Natural killer cell treated with Interleukin-12 subunit alpha and Interleukin-12 subunit beta and Interleukin-15 and Interleukin-18, amount 100 ng/mL, for 72 hours (primary cell): ENCODE measurements around the gene XRCC4. TPM values are rescaled to one million over a fixed set of nuclear protein-coding genes. Genes with fewer than 3 reads are reported as not detected.

Source experiments
- ATAC-seq, 2 donors: fragments of 150-1000 bp; cut with Tn5 transposase in 1 of 2; sonication (Bioruptor Pico), chemical (Tn5 transposase) in 1 of 2; 2 replicates each; pipeline ENCODE4 v1.10.0; 2021
- DNase-seq: peaks from one replicate; pipeline ENCODE4 v3.0.0; 2022; ENCODE audit warnings: low spot score
- H3K27ac Mint-ChIP-seq, 2 donors: 1 replicate in 1 of 2; 2 replicates in 1 of 2; pipeline ENCODE4 v1.8.0; 2022; ENCODE audit warnings: mixed read lengths in 2 of 2, mild to moderate bottlenecking in 1 of 2, moderate library complexity in 1 of 2
- H3K27me3 Mint-ChIP-seq, 2 donors: 1 replicate in 1 of 2; 2 replicates in 1 of 2; pipeline ENCODE4 v1.8.0; 2022; ENCODE audit warnings: mixed read lengths in 2 of 2
- H3K36me3 Mint-ChIP-seq: one replicate; pipeline ENCODE4 v1.8.0; 2022; ENCODE audit warnings: mixed read lengths
- H3K4me1 Mint-ChIP-seq, 2 donors: 1 replicate in 1 of 2; 2 replicates in 1 of 2; pipeline ENCODE4 v1.8.0; 2022; ENCODE audit warnings: low read depth in 2 of 2, mixed read lengths in 2 of 2, mild to moderate bottlenecking in 1 of 2
- H3K4me3 Mint-ChIP-seq: one replicate; pipeline ENCODE4 v1.8.0; 2022; ENCODE audit warnings: mixed read lengths
- H3K9me3 Mint-ChIP-seq: 2 replicates; pipeline ENCODE4 v1.8.0; 2022; ENCODE audit warnings: mixed read lengths
- total RNA-seq, 2 donors: library from RNA; stranded (reverse); gene quantifications; one replicate each; pipeline ENCODE4 v1.2.3, GENCODE V29; 2022

XRCC4 gene
- total RNA-seq, 2 donors from 2014 or later = 10.2 to 13.9 TPM

DNA sequence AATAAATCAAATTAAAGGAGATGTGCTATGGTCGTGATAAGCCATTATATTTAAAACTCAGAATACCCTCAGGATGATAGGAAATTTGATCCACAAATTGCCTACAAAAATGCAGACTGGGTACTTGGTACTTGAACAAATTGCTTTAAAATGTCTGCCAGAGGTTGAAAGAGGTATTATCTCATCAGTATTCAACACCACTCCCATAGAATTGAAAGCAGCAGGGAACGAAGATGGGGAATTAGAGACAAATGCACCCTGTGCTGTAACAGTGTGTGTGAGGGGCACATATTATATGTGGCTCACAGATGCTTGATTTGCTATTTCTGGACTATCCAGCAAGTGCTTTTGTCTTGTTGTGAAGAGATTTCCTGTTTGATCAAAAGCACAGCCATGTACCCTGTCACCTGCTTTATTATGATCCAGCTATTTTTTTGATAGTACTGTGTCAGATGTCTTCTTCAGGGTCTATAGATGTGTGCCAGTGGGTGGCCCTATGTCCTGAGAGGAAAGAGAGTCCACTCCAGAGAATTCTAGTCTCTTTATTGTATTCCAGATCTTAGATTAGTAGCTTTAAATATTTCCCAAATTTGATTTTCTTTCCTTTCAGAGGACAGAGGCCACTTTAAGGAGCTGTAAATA is 120.1 kb downstream of the XRCC4 start:
- no peaks in the 10 kb centered on the region for H3K4me1 Mint-ChIP-seq
- H3K36me3 Mint-ChIP-seq = no peaks in the 10 kb centered on the region
- DNase-seq (no peak), ATAC-seq (no peak)
- H3K4me3 Mint-ChIP-seq = no peak overlapping the region
- H3K27ac Mint-ChIP-seq = no peak overlapping the region
- H3K9me3 Mint-ChIP-seq = no peaks in the 10 kb centered on the region
- H3K27me3 Mint-ChIP-seq = no peaks in the 10 kb centered on the region

DNA sequence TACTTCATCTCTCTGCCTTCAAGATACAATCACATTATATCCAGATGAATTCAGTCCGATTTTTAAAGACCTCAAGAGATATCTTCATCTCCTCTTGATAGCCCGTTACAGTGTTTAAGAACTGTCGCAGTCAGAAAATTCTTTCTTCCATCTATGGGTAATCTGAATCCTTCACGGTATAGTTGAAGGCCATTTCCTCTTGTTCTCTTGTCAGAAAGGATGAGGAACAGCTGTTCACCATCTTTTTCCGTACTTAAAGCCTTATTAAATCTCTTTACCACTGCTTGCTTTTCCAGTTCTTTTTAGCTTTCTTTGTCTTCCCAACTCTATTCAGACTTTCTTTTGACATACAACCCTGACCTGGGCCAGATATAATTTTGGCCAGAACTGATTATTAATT is 121.8 kb downstream of the XRCC4 start:
- no peaks in the 10 kb centered on the region for H3K36me3 Mint-ChIP-seq
- H3K27me3 Mint-ChIP-seq = no peaks in the 10 kb centered on the region
- no peak overlapping the region for H3K27ac Mint-ChIP-seq
- no peak for ATAC-seq
- H3K4me3 Mint-ChIP-seq = no peak overlapping the region
- no peaks in the 10 kb centered on the region for H3K4me1 Mint-ChIP-seq
- no peaks in the 10 kb centered on the region for H3K9me3 Mint-ChIP-seq
- DNase-seq = no peak

DNA sequence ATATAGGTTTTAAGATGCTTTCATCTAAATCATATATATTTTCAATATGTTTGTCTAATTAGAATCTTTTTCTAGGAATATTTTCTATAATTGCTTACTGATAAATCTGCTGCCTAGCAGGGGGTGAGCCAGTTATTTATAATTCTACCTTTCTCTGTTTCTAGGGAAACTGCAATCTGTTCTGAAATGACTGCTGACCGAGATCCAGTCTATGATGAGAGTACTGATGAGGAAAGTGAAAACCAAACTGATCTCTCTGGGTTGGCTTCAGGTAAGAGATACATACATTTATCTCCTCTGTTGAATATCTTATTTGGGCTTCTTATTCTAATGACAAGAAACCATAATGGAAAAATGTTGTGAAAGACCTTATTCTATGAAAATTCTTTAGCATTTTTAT is 127.3 kb downstream of the XRCC4 start:
- Mint-ChIP-seq H3K4me1 (no peaks in the 10 kb centered on the region), H3K9me3 (no peaks in the 10 kb centered on the region), H3K36me3 (peaks cover 7% of the 10 kb centered on the region), H3K4me3 (no peak overlapping the region), H3K27ac (no peak overlapping the region), H3K27me3 (no peaks in the 10 kb centered on the region)
- no peak for ATAC-seq
- no peak for DNase-seq

DNA sequence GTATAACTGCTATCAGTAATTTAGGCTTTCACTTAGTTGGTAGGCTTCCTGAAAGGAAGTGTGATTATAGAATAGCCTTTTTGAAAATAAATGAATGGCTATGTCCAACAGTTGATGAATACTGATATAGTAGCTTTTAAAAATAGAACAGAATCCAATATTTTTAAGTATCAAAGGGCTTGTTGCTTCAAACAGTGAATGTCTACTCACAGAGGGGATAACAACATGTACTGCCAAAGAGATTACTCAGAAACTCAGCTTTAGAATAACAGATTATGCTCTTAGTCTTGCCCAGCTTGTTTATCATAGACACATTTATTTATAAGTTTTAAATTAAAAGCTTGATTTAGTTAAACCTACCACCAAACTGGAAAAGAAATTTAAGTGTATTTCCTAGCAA is 132.6 kb downstream of the XRCC4 start:
- Mint-ChIP-seq H3K36me3 (peaks cover 12% of the 10 kb centered on the region), H3K4me1 (no peaks in the 10 kb centered on the region), H3K9me3 (no peaks in the 10 kb centered on the region), H3K27me3 (no peaks in the 10 kb centered on the region), H3K27ac (no peak overlapping the region), H3K4me3 (no peak overlapping the region)
- ATAC-seq (no peak), DNase-seq (no peak)

DNA sequence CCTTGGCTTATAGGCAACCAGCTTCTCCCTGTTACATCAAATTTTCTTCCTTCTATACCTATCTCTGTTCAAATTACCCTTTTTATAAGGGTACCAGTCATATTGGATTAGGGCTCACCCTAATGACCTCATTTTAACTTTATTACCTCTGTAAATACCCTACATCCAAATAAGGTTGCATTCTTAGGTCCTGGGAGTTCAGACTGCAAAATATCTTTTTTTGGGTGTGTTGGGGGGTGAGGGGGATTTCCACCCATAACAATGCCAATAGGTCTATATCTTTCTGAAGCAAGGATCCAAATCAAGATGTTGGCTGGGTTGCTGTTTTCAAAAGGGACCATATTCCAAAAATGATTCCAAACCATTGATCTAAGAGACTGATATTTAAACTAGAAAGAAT is 141.7 kb downstream of the XRCC4 start:
- no peaks in the 10 kb centered on the region for H3K4me1 Mint-ChIP-seq
- H3K4me3 Mint-ChIP-seq = no peak overlapping the region
- H3K36me3 Mint-ChIP-seq = no peaks in the 10 kb centered on the region
- no peaks in the 10 kb centered on the region for H3K27me3 Mint-ChIP-seq
- no peak for DNase-seq
- no peak overlapping the region for H3K27ac Mint-ChIP-seq
- no peak for ATAC-seq
- H3K9me3 Mint-ChIP-seq = no peaks in the 10 kb centered on the region

DNA sequence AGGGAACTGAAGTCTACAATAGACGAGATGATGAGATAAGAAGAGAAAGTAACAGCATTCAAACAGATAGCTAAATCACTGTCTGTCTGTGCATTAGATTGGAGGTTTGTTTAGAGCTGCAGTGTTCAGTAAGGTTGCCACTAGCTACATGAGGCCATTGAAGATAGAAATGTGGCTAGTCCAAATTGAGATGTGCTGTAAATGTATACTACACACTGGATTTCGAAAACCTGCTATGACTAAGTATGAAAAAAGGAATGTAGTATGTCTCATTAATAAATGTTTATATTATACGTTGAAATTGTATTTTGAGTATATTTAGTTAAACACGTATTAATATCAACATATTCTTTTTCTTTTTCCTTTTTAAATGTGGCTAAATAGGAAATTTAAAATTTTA is 142.1 kb downstream of the XRCC4 start:
- H3K27ac Mint-ChIP-seq = no peak overlapping the region
- H3K27me3 Mint-ChIP-seq = no peaks in the 10 kb centered on the region
- no peaks in the 10 kb centered on the region for H3K36me3 Mint-ChIP-seq
- no peak for DNase-seq
- no peaks in the 10 kb centered on the region for H3K4me1 Mint-ChIP-seq
- H3K4me3 Mint-ChIP-seq = no peak overlapping the region
- no peaks in the 10 kb centered on the region for H3K9me3 Mint-ChIP-seq
- no peak for ATAC-seq

DNA sequence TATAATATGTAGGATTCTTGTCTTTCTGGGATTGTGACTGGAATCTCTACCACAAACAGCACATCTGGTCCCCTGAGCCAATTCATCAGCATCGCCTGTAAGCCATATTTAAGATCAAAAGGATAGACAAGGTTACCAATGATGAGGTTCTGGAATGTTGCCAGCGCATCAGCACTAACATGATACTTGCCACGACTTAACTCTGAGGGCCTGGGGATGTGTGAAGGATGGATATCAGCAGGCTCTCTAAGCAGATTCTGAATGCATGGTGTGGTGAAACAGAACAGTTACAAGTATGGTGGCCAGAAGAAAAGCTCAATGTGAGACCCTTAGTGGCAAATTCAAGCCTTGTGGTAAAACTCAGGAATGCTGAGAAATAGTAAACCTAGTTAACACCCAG is 143.0 kb downstream of the XRCC4 start:
- no peak overlapping the region for H3K4me3 Mint-ChIP-seq
- no peaks in the 10 kb centered on the region for H3K9me3 Mint-ChIP-seq
- no peaks in the 10 kb centered on the region for H3K27me3 Mint-ChIP-seq
- H3K4me1 Mint-ChIP-seq = no peaks in the 10 kb centered on the region
- DNase-seq = no peak
- ATAC-seq = no peak
- H3K36me3 Mint-ChIP-seq = no peaks in the 10 kb centered on the region
- H3K27ac Mint-ChIP-seq = no peak overlapping the region

DNA sequence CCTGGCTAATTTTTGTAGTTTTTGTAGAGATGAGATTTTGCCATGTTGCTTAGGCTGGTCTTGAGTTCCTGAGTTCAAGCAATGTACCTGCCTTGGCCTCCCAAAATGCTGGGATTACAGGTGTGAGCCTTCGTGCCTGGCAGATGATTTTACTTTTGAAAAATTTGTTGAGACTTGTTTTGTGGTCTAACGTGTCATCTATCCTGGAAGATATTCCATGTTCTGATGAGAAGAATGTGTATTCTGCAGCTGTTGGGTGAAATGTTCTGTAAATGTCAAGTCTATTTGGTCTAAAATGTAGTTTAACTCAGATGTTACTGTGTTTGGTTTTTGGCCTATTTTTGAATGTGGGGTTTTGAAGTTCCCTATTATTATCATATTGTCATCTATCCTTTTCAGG is 145.6 kb downstream of the XRCC4 start:
- DNase-seq = no peak
- no peaks in the 10 kb centered on the region for H3K9me3 Mint-ChIP-seq
- no peaks in the 10 kb centered on the region for H3K27me3 Mint-ChIP-seq
- ATAC-seq = no peak
- H3K27ac Mint-ChIP-seq = no peak overlapping the region
- H3K36me3 Mint-ChIP-seq = no peaks in the 10 kb centered on the region
- H3K4me1 Mint-ChIP-seq = no peaks in the 10 kb centered on the region
- H3K4me3 Mint-ChIP-seq = no peak overlapping the region

DNA sequence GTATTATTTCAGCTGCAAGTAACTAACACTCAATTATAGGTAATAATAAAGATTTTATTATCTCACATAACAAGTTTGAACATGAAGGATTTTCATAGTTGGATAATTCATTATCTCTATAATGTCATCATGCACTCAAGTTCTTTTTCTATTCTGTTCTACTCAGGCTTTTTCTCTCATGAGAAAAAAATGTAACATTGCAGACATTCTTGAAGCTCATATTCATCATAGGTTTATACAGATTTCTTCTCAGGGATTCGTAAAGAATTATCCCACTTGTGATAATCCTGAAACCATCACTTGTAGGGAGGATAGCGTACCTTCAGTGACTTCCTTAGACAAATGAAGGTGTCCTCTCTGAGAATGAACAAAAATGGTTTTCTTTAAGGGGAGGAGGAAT is 150.3 kb downstream of the XRCC4 start:
- no peak for ATAC-seq
- Mint-ChIP-seq H3K27me3 (no peaks in the 10 kb centered on the region), H3K36me3 (no peaks in the 10 kb centered on the region), H3K9me3 (no peaks in the 10 kb centered on the region), H3K27ac (no peak overlapping the region), H3K4me3 (no peak overlapping the region), H3K4me1 (no peaks in the 10 kb centered on the region)
- DNase-seq = no peak

DNA sequence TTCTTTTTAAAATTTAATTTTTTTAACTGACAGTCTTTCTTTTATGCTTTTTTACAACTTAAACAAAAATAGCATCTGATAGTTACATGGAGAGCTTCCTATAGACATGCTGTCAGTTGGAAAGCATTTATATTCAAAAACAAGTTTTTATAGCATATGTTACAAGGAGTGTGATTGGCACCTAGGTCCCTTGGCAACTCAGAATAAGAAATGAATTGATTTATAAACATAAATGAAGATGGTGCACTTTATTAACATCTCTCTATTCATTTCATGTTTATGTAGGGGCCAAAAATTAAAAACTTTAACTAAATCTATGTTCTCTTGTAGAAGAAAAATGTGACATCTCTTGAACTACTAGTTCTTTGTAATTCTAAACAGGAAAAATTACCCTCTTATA is 153.2 kb downstream of the XRCC4 start:
- Mint-ChIP-seq H3K4me3 (no peak overlapping the region), H3K27ac (no peak overlapping the region), H3K9me3 (no peaks in the 10 kb centered on the region), H3K4me1 (no peaks in the 10 kb centered on the region), H3K27me3 (no peaks in the 10 kb centered on the region), H3K36me3 (no peaks in the 10 kb centered on the region)
- ATAC-seq (no peak), DNase-seq (no peak)

DNA sequence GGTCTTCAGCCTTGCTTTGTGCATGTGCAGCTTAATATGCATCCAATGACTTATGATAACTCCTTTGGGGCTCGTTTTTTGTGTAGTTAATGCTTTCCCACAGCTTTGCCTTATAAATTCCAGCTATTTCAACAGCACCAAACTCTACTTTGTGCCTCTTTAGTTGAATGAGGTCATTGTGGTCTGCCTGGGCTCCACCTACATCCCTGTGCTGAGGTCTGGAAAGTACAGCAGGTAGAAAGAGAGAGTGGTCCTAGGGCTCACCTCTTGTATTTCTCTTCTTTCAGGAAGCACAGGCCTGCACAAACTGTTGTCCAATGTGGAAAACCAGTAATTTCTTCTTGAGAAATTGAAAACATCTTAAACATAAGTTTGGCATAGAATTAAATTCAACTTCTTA is 167.2 kb downstream of the XRCC4 start:
- ATAC-seq (no peak), DNase-seq (no peak)
- no peak overlapping the region for H3K4me3 Mint-ChIP-seq
- no peaks in the 10 kb centered on the region for H3K27me3 Mint-ChIP-seq
- H3K27ac Mint-ChIP-seq = no peak overlapping the region
- H3K9me3 Mint-ChIP-seq = no peaks in the 10 kb centered on the region
- no peaks in the 10 kb centered on the region for H3K4me1 Mint-ChIP-seq
- H3K36me3 Mint-ChIP-seq = no peaks in the 10 kb centered on the region

DNA sequence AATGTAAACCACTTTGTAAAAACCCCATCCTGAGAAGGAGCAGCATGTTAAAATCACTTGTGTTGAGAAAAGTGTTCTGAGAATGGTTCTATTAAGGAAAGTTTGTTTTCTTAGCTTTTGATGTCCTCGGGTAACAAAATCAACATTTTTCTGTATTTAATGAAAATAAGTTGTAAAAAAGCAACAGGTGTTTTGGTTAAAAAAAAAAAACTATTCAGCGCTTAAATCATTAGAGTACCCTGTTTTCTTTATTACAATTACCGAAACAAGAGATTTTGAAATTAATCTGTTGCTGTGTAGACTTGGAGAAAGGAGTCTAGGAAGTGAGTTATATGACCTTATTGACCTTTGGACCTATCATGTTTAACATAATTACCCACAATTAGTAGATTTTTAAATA is 167.7 kb downstream of the XRCC4 start:
- no peak for ATAC-seq
- H3K4me1 Mint-ChIP-seq = no peaks in the 10 kb centered on the region
- H3K36me3 Mint-ChIP-seq = no peaks in the 10 kb centered on the region
- H3K9me3 Mint-ChIP-seq = no peaks in the 10 kb centered on the region
- DNase-seq = no peak
- no peak overlapping the region for H3K4me3 Mint-ChIP-seq
- H3K27ac Mint-ChIP-seq = no peak overlapping the region
- H3K27me3 Mint-ChIP-seq = no peaks in the 10 kb centered on the region

DNA sequence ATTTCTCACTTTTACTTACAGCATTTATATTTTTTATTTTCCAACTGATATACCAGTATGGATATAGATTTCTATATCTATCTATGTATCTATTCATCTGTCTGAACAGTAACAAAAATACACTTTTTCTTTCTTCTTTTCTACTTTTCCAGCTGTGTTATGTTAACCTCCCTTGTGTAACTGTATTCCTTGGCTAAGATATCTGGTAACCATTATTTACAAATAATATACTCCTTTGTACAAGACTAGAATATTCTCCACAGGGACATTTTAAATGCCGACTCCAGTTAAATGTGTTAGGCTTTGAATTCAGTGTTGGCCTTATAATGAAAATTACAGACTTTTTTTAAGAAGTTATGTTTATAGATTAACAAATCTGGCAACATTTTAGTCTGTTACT is 168.7 kb downstream of the XRCC4 start:
- no peak for ATAC-seq
- H3K27ac Mint-ChIP-seq = no peak overlapping the region
- H3K36me3 Mint-ChIP-seq = no peaks in the 10 kb centered on the region
- DNase-seq = no peak
- H3K4me3 Mint-ChIP-seq = no peak overlapping the region
- no peaks in the 10 kb centered on the region for H3K27me3 Mint-ChIP-seq
- H3K9me3 Mint-ChIP-seq = no peaks in the 10 kb centered on the region
- no peaks in the 10 kb centered on the region for H3K4me1 Mint-ChIP-seq

DNA sequence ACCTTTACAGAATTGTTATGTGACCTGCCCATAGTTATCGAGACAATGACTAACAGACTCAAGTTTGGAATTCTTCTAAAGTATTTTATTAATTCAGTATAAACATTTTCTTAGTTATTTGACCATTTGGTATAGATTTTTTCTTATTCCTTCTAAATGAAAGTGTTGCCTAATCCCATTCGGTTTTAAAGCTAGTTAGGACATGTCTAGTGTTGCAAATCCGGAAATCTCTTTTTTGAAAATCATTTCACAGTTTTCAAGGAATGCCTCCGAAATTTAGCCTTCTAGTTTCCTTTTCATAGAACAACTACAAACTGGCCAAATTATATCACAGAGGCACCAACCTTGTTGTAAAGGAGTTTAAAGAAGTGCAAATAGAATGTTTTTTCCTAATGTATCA is 171.8 kb downstream of the XRCC4 start:
- H3K4me1 Mint-ChIP-seq = no peaks in the 10 kb centered on the region
- ATAC-seq (no peak), DNase-seq (no peak)
- H3K27me3 Mint-ChIP-seq = no peaks in the 10 kb centered on the region
- no peak overlapping the region for H3K27ac Mint-ChIP-seq
- H3K36me3 Mint-ChIP-seq = peaks cover 3% of the 10 kb centered on the region
- no peaks in the 10 kb centered on the region for H3K9me3 Mint-ChIP-seq
- no peak overlapping the region for H3K4me3 Mint-ChIP-seq

DNA sequence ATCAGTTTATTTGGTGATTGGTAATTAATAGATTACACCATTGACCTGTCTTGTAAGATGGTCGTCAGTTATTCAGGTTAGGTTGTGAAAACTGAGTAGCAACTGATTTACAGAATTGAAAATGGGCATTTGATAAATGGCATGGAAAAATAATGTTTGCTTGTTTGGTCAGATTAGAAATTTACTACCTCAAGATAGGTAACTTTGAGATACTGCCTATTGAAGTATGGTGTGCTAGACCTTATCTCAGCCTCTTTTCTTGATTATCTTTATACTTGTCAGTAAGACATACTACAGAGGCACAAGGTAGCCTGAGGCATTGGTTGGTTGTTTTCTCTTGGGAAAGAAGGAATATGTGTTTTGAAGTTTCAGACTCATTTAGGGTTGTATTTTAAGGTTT is 174.5 kb downstream of the XRCC4 start:
- DNase-seq (no peak), ATAC-seq (no peak)
- Mint-ChIP-seq H3K9me3 (no peaks in the 10 kb centered on the region), H3K4me3 (no peak overlapping the region), H3K4me1 (no peaks in the 10 kb centered on the region), H3K27ac (no peak overlapping the region), H3K36me3 (peaks cover 6% of the 10 kb centered on the region), H3K27me3 (no peaks in the 10 kb centered on the region)
